Measurements from ENCODE around the gene DPH1.

Gene DPH1

GRCh38 chr17:2043785-2044184 is 13.8 kb downstream of the DPH1 start:
- no peak overlapping the region for H3K4me3 ChIP-seq (ENCODE audit: low read depth, low read length)
- no peak for TF ChIP-seq CTCF (IDR thresholded peaks at IDR 0.05; ENCODE audit: low read depth, low read length, missing control alignments)
- DNase-seq (ENCODE audit: low read depth) = no peak

GRCh38 chr17:2044263-2044894 is 14.4 kb downstream of the DPH1 start:
- H3K4me3 ChIP-seq (ENCODE audit: low read depth, low read length) = no peak overlapping the region
- no peak for TF ChIP-seq CTCF (IDR thresholded peaks at IDR 0.05; ENCODE audit: low read depth, low read length, missing control alignments)
- no peak for DNase-seq (ENCODE audit: low read depth)

- no peak for DNase-seq (ENCODE audit: low read depth)
- no peak overlapping the region for H3K4me3 ChIP-seq (ENCODE audit: low read depth, low read length)
- no peak for TF ChIP-seq CTCF (IDR thresholded peaks at IDR 0.05; ENCODE audit: low read depth, low read length, missing control alignments)
Observed at GRCh38 chr17:2047590-2047989, 17.6 kb downstream of the DPH1 start.

GRCh38 chr17:2048805-2049204 is 18.9 kb downstream of the DPH1 start:
- H3K4me3 ChIP-seq (ENCODE audit: low read depth, low read length) = no peak overlapping the region
- DNase-seq (ENCODE audit: low read depth) = no peak

GRCh38 chr17:2049333-2050299 is 19.7 kb downstream of the DPH1 start:
- peak overlapping the region; percentile 68 for H3K4me3 ChIP-seq (ENCODE audit: low read depth, low read length)
- DNase-seq (ENCODE audit: low read depth) = no peak
- no peak for TF ChIP-seq CTCF (IDR thresholded peaks at IDR 0.05; ENCODE audit: low read depth, low read length, missing control alignments)

More at GRCh38 chr17:2048805-2049204, 18.9 kb downstream of the DPH1 start:
- no peak for TF ChIP-seq CTCF (IDR thresholded peaks at IDR 0.05; ENCODE audit: low read depth, low read length, missing control alignments)

- peak overlapping the region; percentile 57 for H3K4me3 ChIP-seq (ENCODE audit: low read depth, low read length)
- TF ChIP-seq CTCF (IDR thresholded peaks at IDR 0.05; ENCODE audit: low read depth, low read length, missing control alignments) = no peak
- DNase-seq (ENCODE audit: low read depth) = no peak
Observed at GRCh38 chr17:2050300-2051060, 20.5 kb downstream of the DPH1 start.

All from GM12864 (cell line).